DND-41 (cell line): ENCODE measurements around the gene EYA4.

Source experiments
- EZH2 ChIP-seq: IDR thresholded peaks from 3 replicates; pipeline ENCODE4 v1.6.1; 2012; ENCODE audit warnings: borderline replicate concordance, low read depth, mild to moderate bottlenecking, moderate library complexity, low read length, inconsistent platforms; ENCODE audit not compliant: severe bottlenecking
- TF ChIP-seq, protein P1 (sequence below): IDR thresholded peaks from 2 replicates; pipeline ENCODE4 v1.5.1; 2012; ENCODE audit warnings: borderline replicate concordance, low read length, moderate library complexity, mild to moderate bottlenecking; ENCODE audit not compliant: poor library complexity, severe bottlenecking; ENCODE audit errors: extremely low read depth

DNA sequence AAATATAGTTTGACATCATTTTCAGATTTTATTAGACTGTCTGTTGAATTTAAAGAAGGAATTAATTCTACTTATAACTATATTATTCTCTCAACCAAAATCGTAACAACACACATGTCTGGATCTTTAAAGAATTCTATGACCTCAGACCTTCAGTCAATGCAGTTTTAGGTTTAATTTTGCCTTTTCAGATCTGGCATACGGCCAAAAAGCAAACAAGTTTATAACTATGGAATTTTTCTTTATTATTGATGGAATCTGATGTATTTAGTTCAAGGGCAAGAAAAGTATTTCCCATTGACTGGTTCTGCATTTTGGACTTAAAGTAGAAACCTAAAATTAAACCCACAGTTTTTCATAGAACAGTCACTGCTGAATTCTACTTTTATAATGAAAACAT lies 233.4 kb downstream of the EYA4 start:
- TF ChIP-seq, protein P1, sequence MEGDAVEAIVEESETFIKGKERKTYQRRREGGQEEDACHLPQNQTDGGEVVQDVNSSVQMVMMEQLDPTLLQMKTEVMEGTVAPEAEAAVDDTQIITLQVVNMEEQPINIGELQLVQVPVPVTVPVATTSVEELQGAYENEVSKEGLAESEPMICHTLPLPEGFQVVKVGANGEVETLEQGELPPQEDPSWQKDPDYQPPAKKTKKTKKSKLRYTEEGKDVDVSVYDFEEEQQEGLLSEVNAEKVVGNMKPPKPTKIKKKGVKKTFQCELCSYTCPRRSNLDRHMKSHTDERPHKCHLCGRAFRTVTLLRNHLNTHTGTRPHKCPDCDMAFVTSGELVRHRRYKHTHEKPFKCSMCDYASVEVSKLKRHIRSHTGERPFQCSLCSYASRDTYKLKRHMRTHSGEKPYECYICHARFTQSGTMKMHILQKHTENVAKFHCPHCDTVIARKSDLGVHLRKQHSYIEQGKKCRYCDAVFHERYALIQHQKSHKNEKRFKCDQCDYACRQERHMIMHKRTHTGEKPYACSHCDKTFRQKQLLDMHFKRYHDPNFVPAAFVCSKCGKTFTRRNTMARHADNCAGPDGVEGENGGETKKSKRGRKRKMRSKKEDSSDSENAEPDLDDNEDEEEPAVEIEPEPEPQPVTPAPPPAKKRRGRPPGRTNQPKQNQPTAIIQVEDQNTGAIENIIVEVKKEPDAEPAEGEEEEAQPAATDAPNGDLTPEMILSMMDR: no peak
- no peak for TF ChIP-seq EZH2
